H1 (cell line): ENCODE data around the gene SLC9A3. TPM values are rescaled to one million over a fixed set of nuclear protein-coding genes. Genes with fewer than 3 reads are reported as not detected.

Experiments used
- CTBP2 ChIP-seq: IDR thresholded peaks from 2 replicates; pipeline ENCODE4 v1.7.0; 2011; ENCODE audit warnings: borderline replicate concordance, mild to moderate bottlenecking, moderate library complexity, mixed read lengths, low read length; ENCODE audit not compliant: insufficient read depth, insufficient read length
- SIN3A ChIP-seq, 2 experiments: IDR thresholded peaks in 1 of 2; conservative IDR thresholded peaks in 1 of 2; 2 replicates each; pipeline ENCODE4 v1.6.1; 2011 to 2012; ENCODE audit warnings: low read length in 2 of 2, improper control_type of control experiment in 1 of 2, low read depth in 1 of 2, mild to moderate bottlenecking in 1 of 2
- SP4 ChIP-seq: IDR thresholded peaks from 2 replicates; pipeline ENCODE4 v1.6.1; 2012; ENCODE audit warnings: low read length, inconsistent platforms
- polyA plus RNA-seq, 7 experiments: library from polyadenylated mRNA; depleted of rRNA in 3 of 7; stranded (reverse) in 5 of 7; unstranded in 2 of 7; fragments of >200 nt in 5 of 7; fragments of 200-250 nt in 2 of 7; gene quantifications; 1 replicate in 5 of 7; 2 replicates in 1 of 7; 4 replicates in 1 of 7; pipeline versions ENCODE4 v1.2.1 to v1.2.3, GENCODE V29; 2011 to 2013; ENCODE audit warnings: missing spikeins in 2 of 7, mixed read lengths in 2 of 7
- total RNA-seq: library from RNA; stranded (reverse); fragmentation: NEBNext Ultra II Directional; extraction: Animal tissue kit (Norgen Biotek cat#: 25700); gene quantifications from 2 replicates; pipeline ENCODE4 v1.2.1, GENCODE V29; 2021
- TF ChIP-seq, protein P1 (sequence below): IDR thresholded peaks from 2 replicates; pipeline ENCODE4 v1.6.1; 2012; ENCODE audit warnings: inconsistent platforms

SLC9A3 gene
- total and polyA plus RNA-seq, 2 of the 8 experiments (the other 6 are each of a cell fraction or from before 2014, with no cell fraction given): 0.95 to 1.0 TPM

DNA sequence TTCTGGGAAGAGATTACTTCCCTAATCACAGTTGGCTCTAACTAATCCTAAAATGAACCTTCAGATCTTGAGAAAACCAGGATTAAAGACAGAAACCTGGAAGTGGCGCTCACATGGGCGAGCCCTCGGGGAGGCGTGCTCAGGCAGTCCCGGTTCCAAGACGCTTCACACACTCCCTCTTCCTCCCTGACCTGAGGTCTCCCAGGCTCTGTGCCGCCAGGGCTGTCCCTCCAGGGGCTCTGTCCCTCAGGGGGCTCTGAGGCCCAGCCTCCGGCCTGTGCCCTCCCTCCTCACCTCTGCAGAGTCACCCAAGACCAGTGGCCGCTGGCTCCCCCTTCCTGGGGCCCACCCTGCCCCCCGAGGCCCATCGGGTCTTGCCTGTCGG, 10.2 kb downstream of the SLC9A3 start (continued):
- TF ChIP-seq SP4 (no peak), CTBP2 (no peak), SIN3A (conservative IDR thresholded peaks at IDR 0.05 in 1 of 2, IDR thresholded peaks at IDR 0.05 in 1 of 2; ENCODE audit: low read depth in 1 of 2, low read length in 2 of 2) (no peak)
- TF ChIP-seq, protein P1, sequence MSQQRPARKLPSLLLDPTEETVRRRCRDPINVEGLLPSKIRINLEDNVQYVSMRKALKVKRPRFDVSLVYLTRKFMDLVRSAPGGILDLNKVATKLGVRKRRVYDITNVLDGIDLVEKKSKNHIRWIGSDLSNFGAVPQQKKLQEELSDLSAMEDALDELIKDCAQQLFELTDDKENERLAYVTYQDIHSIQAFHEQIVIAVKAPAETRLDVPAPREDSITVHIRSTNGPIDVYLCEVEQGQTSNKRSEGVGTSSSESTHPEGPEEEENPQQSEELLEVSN: no peak
